AG20443 (cell line): ENCODE data around the gene LRRC66.

Experiments used
- DNase-seq: peaks from one replicate; pipeline ENCODE4 v3.0.0; 2012; ENCODE audit warnings: low spot score, mixed read lengths

LRRC66 gene

DNA sequence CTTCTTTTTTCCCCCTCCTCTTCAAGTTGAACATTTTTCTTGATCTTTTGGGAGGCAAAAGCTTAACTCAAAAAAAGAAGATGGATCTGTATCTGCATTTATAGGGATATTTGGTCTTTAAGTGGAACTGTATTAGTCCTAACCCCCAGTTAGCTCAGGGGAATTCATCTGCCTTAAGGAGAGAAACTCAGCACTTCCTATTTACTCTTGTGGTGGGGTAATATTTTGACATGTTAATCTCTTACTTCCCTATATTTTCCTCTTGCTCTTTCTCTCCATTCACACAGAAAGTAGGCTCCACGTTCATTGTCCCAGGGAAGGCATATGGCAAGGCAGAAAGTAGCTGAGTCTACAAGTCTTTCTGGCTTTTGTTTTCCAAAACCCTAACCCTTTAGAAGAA, 5.3 kb downstream of the LRRC66 start:
- no peak for DNase-seq

- no peak for DNase-seq
Observed at GRCh38 chr4:52012651-52013050, 7.5 kb downstream of the LRRC66 start.

DNA sequence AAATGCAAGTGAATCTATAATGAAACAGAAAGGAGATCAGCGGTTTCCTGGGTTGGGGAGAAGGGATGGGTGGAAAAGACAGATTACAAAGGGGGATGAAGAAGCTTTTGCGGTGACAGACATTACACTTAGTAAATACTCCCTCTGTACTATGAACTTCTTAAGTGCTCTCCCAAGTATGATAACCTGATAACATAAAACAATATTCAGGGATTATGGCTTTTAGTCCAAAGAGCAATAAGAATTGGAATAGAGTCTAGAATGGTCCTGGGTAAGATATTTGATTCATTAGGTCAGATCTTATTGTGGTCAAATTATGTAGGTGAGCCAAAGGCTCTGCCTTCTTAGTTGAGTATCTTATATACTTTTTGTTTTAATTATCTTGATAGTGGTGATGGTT, 9.2 kb downstream of the LRRC66 start:
- DNase-seq = no peak

DNA sequence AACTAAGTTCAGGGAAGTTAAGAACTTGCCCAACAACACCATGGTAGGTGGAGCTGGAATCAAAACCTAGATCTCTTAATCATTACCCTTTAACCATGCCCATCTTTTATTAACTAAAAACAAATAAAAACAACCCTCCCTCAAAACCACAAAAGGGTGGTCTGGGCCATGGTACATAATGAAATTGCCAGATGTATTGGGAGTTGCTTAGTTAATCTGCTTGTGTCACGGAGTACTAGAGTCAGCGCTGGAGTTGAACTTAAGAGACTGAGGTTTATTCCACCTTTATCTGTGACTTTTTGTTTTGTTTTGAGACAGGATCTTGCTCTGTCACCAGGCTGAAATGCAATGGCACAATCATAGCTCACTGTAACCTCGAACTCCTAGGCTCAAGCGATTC, 13.3 kb downstream of the LRRC66 start:
- DNase-seq = no peak

DNA sequence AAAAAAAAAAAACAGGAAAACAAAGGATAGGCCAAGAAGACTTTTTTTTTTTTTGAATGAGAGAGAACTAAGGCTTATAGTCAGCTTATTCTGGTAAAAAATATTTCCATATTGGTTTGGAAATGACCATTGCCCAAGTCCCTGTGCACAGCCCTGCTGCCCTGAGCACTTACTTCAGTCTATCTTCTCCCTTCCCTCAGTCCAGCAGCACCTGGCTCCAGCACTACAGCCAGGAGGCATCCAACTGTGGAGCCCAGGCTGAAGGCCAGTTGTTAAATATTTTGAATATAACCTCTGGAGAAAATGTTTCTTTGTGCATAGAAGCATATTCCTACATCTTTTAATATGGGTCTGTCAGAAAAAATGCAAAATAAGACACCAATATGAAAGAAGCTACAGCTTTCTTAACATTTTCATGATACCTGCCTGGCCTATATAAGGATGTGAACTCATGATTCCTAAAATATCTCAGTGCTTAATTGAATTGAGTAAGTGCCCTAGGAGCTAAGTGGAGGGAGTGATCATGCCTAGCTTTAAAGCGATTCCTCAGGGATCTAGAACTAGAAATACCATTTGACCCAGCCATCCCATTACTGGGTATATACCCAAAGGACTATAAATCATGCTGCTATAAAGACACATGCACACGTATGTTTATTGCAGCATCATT, 14.4 kb downstream of the LRRC66 start:
- no peak for DNase-seq

- DNase-seq = no peak
Observed at GRCh38 chr4:52004414-52004813, 15.7 kb downstream of the LRRC66 start.

GRCh38 chr4:52001616-52002015, 18.5 kb downstream of the LRRC66 start:
- no peak for DNase-seq

DNA sequence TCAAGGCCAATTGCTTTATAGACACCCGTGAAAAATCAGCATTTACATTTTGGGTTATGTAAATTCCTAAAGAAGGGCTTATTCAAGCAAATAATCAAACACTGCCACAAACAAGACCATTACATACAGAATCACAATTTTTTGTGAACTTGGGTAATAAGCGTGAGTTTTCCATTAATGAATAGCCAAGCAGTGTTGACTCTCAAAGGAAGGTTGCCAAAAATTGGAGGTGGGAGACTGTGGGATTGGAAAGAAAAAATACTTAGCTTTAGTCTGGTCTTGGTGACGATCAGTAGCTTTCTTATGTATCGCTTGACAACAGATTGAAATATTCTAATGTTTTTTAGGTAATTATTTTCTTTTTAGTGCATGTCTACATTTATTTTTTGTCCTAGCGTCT, 20.9 kb downstream of the LRRC66 start:
- no peak for DNase-seq

GRCh38 chr4:51998837-51999236, 21.3 kb downstream of the LRRC66 start:
- DNase-seq = no peak

GRCh38 chr4:51997647-51998046, 22.5 kb downstream of the LRRC66 start:
- no peak for DNase-seq

- DNase-seq = no peak
Observed at GRCh38 chr4:51995647-51996220, 24.4 kb downstream of the LRRC66 start.

GRCh38 chr4:51965862-51966261, 54.3 kb downstream of the LRRC66 start:
- no peak for DNase-seq

- DNase-seq = no peak
Observed at GRCh38 chr4:51963841-51964517, 56.2 kb downstream of the LRRC66 start.

DNA sequence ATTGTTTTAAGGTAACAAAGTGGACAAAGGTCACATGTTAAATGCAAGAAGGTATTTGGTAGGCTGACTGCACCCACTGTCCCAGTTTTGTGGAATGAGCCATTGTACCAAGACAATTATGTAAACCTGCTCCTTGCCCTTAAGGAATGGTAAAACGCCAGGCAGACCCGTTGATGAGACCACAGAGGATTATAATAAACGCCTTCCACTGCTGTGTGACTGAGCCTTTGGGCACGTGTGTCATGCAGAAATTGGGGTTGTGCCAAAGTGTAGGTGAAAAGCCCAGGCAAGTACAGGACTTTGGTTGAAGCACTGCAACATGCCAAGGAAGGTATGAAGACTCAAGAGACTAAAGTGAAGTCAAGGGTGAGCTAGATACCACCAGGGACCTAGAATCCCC, 59.7 kb downstream of the LRRC66 start:
- no peak for DNase-seq

DNA sequence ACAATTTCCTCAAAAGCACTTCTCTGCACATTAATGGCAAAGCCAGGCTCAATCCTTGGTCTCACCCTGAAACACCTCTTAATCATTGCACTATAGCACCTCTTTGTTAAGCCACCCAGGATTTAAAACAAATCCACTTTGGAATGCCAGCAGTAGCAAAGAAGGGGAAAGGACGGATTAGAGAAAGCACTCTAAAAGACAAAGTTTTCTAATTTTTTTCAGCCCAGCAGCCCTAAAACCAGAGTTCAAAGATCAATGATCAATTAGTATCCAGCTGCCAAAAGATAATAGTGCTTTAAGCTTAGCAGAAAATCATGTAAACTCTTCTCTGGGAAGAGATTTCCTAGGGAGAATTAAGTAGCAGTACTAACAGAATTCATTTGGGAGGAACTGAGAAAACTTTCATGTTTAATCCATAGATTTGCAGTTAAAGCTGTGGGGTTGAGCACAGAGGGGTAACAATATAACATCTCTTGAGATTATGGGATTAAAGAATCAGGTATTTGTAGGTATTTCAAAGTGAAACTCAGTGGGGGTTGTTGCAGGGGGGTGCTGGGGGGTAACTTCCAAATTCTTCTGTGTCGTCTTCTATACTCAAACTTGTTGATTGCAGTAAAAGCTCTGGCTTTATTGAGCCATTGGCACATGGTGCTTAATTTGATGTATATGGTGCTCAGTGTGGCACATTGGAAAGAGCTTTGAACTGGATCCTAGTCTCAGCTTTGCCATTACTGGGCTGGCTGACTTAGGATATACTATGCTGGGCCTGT, 61.8 kb downstream of the LRRC66 start:
- DNase-seq = no peak
